Gastrocnemius medialis (tissue), 4 donors: ENCODE results near the gene PHACTR1. TPM values are rescaled to one million over a fixed set of nuclear protein-coding genes. Genes with fewer than 3 reads are reported as not detected.

Experiments
- ATAC-seq, 2 donors: fragments of 150-250 bp; one replicate each; pipeline ENCODE4 v1.9.1; 2016
- DNase-seq, 2 donors: peaks; one replicate each; pipeline ENCODE4 v3.0.0-alpha.2; 2019
- H3K27ac ChIP-seq, 4 donors: fragments of 200-600 bp; sonication (generic); 1 replicate in 1 of 4; 2 replicates in 3 of 4; pipeline ENCODE4 v1.5.1; 2016 to 2018; ENCODE audit warnings: mild to moderate bottlenecking in 2 of 4, moderate library complexity in 1 of 4
- H3K27me3 ChIP-seq, 3 donors: fragments of 200-600 bp; sonication (generic) in 2 of 3; 1 replicate in 1 of 3; 2 replicates in 2 of 3; pipeline versions ENCODE4 v1.5.1 to v1.6.0; 2016 to 2019; ENCODE audit warnings: mild to moderate bottlenecking in 1 of 3, moderate library complexity in 1 of 3
- H3K36me3 ChIP-seq, 2 donors: fragments of 200-600 bp; sonication (generic) in 1 of 2; one replicate each; pipeline ENCODE4 v1.5.1; 2017 to 2018
- H3K4me1 ChIP-seq, 2 donors: fragments of 200-600 bp; sonication (generic) in 1 of 2; one replicate each; pipeline ENCODE4 v1.5.1; 2016 to 2017; ENCODE audit warnings: mild to moderate bottlenecking in 2 of 2
- H3K4me3 ChIP-seq, 4 donors: fragments of 200-600 bp; sonication (generic) in 3 of 4; 1 replicate in 1 of 4; 2 replicates in 3 of 4; pipeline ENCODE4 v1.5.1; 2016 to 2019; ENCODE audit warnings: mild to moderate bottlenecking in 2 of 4
- H3K9me3 ChIP-seq, 3 donors: fragments of 200-600 bp; sonication (generic) in 2 of 3; 1 replicate in 1 of 3; 2 replicates in 2 of 3; pipeline ENCODE4 v1.5.1; 2016 to 2019
- POLR2A ChIP-seq, 2 donors: fragments of 450-650 bp; IDR thresholded peaks; one replicate each; pipeline ENCODE4 v1.6.1; 2017; ENCODE audit warnings: antibody characterized with exemption in 2 of 2, mild to moderate bottlenecking in 2 of 2, moderate library complexity in 2 of 2
- in situ Hi-C, 4 donors: fragments of 200-750 bp; cut with MboI; loops; one replicate each; pipeline versions ENCODE4 v1.15.0 to v1.8.0; 2017; ENCODE audit warnings: low sequenced_read_pairs in 4 of 4
- intact Hi-C: fragments of 100-400 bp; cut with DNase I; formaldehyde crosslinking; loops from one replicate; pipeline ENCODE4 v1.15.1; 2023; ENCODE audit warnings: low total_unique reads
- total RNA-seq, 4 donors: library from RNA; depleted of rRNA; stranded (reverse); fragments of >200 nt; gene quantifications; one replicate each; pipeline versions ENCODE4 v1.1.0 to v1.2.3, GENCODE V29; 2016
- TF ChIP-seq, protein P1 (sequence below), 5 experiments: fragments of 450-650 bp in 3 of 5; fragments of 200-600 bp in 2 of 5; sonication (generic) in 2 of 5; IDR thresholded peaks in 4 of 5; conservative IDR thresholded peaks in 1 of 5; 1 replicate in 4 of 5; 2 replicates in 1 of 5; pipeline ENCODE4 v1.5.1; 2016 to 2019; ENCODE audit warnings: antibody characterized with exemption in 5 of 5, mild to moderate bottlenecking in 3 of 5, moderate library complexity in 3 of 5

The PHACTR1 gene
- total RNA-seq, 4 donors from 2014 or later = 0.07 to 0.82 (median 0.21) TPM

DNA sequence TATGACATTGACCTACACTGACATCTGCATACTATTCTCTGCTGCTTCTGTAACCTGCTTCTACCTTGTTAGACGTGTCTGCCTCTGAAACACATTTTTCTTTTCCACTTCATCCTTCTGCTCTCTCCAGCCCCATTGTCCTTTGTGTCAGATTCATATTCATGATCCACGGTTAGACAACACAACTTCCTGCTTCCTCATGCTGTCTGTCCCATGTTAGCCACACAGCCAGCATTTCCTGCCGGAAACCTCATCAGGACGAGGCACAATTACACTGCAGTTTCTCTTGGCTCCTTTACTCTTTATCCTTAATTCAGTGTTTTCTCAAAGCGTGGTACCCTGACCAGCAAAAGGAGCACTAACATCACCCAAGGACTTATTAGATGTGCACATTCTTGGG, 461.5 kb downstream of the PHACTR1 start:
- no peak for ATAC-seq
- Histone ChIP-seq H3K27ac (no peak overlapping the region), H3K36me3 (no peaks in the 10 kb centered on the region), H3K9me3 (no peaks in the 10 kb centered on the region), H3K4me1 (no peaks in the 10 kb centered on the region), H3K4me3 (no peak overlapping the region), H3K27me3 (no peaks in the 10 kb centered on the region)
- in situ Hi-C loops (no loop called here), intact Hi-C loops (no loop called here)
- TF ChIP-seq POLR2A (IDR thresholded peaks at IDR 0.05) = no peak
- TF ChIP-seq, protein P1, sequence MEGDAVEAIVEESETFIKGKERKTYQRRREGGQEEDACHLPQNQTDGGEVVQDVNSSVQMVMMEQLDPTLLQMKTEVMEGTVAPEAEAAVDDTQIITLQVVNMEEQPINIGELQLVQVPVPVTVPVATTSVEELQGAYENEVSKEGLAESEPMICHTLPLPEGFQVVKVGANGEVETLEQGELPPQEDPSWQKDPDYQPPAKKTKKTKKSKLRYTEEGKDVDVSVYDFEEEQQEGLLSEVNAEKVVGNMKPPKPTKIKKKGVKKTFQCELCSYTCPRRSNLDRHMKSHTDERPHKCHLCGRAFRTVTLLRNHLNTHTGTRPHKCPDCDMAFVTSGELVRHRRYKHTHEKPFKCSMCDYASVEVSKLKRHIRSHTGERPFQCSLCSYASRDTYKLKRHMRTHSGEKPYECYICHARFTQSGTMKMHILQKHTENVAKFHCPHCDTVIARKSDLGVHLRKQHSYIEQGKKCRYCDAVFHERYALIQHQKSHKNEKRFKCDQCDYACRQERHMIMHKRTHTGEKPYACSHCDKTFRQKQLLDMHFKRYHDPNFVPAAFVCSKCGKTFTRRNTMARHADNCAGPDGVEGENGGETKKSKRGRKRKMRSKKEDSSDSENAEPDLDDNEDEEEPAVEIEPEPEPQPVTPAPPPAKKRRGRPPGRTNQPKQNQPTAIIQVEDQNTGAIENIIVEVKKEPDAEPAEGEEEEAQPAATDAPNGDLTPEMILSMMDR (IDR thresholded peaks at IDR 0.05 in 4 of 5, conservative IDR thresholded peaks at IDR 0.05 in 1 of 5) = no peak
- no peak for DNase-seq

DNA sequence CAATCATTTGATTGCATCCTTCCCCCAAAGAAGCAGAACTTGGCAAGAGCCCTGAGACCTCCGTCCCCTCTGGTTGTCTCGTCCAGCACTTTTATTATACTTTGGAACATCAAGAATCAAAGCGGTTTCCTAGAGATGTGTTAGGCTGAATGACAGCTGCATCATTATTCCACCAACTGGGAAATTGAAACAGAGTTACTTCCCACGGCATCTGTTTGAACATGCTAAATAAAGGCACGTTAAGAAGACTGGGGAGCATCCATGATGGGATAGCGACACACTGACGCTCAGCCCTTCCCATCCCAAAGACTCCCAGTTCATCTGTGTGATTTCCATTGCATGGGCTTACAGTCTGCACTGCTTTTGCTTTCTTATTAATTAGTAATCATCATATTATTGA, 464.0 kb downstream of the PHACTR1 start:
- intact Hi-C loops = no loop called here
- Histone ChIP-seq H3K4me3 (no peak overlapping the region), H3K27ac (no peak overlapping the region), H3K9me3 (no peaks in the 10 kb centered on the region), H3K36me3 (no peaks in the 10 kb centered on the region), H3K4me1 (no peaks in the 10 kb centered on the region), H3K27me3 (no peaks in the 10 kb centered on the region)
- ATAC-seq = no peak
- in situ Hi-C loops = no loop called here
- TF ChIP-seq POLR2A (IDR thresholded peaks at IDR 0.05) = no peak
- TF ChIP-seq, protein P1 (IDR thresholded peaks at IDR 0.05 in 4 of 5, conservative IDR thresholded peaks at IDR 0.05 in 1 of 5) = no peak
- DNase-seq = no peak

DNA sequence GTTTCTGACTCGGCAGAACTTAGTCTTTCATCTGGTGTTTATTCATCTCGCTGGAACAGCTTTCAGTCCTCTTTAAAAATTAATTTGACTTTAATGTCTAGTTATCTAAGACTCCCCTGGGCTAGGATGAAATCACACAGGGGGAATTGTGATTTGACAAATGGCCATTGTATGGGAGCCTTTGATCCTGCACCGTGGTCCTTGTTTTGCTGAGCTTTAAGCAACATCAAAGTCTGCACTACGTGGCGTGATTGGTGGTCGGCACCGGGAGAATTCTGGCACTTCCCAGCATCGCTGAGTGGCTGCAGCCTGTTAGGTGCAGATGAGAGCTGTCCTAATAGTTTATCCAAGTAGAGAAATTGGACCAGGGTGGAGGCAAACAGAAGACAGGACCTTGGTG, 464.8 kb downstream of the PHACTR1 start:
- no peak for DNase-seq
- in situ Hi-C loops = no loop called here
- H3K27me3 ChIP-seq = no peaks in the 10 kb centered on the region
- intact Hi-C loops = no loop called here
- H3K27ac ChIP-seq = no peak overlapping the region
- no peaks in the 10 kb centered on the region for H3K4me1 ChIP-seq
- H3K36me3 ChIP-seq = no peaks in the 10 kb centered on the region
- TF ChIP-seq, protein P1 (IDR thresholded peaks at IDR 0.05 in 4 of 5, conservative IDR thresholded peaks at IDR 0.05 in 1 of 5) = no peak
- TF ChIP-seq POLR2A (IDR thresholded peaks at IDR 0.05) = no peak
- H3K9me3 ChIP-seq = no peaks in the 10 kb centered on the region
- no peak overlapping the region for H3K4me3 ChIP-seq
- ATAC-seq = no peak

DNA sequence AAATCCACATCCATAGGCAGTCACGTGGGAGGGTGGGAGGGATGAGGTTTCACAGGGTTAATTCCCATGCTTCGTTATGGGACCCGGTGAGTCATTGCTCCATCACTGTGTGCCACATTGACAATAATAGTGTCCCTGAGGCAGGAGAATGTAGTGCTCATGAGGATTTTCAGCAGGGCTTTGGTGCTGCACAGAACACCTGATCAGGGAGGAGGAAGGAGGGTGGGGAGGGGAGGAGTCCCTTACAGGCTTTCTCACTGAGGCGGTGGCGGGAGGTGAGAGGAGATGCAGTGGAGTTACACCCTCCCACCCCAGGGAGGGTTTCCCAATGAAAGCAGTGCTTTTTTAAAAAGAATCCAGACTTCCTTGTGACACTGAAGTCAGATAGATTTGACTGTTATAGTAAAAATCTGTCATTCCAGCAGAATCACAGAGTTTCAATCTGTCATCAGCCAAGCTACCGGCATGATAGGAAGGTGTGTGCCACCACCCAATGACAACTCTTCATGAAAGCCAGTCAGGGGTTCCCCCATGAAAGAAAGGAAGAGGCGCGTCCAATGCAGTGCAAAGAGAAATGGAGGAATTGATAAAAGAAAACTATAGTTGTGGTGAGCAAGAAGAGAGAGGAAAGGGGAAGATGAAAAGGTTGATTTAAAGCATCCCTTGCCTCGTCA, 467.0 kb downstream of the PHACTR1 start:
- no peak for ATAC-seq
- Histone ChIP-seq H3K27ac (no peak overlapping the region), H3K9me3 (no peaks in the 10 kb centered on the region), H3K4me1 (no peaks in the 10 kb centered on the region), H3K27me3 (no peaks in the 10 kb centered on the region), H3K4me3 (no peak overlapping the region), H3K36me3 (no peaks in the 10 kb centered on the region)
- intact Hi-C loops (no loop called here), in situ Hi-C loops (no loop called here)
- no peak for DNase-seq
- TF ChIP-seq, protein P1 (IDR thresholded peaks at IDR 0.05 in 4 of 5, conservative IDR thresholded peaks at IDR 0.05 in 1 of 5) = no peak
- TF ChIP-seq POLR2A (IDR thresholded peaks at IDR 0.05) = no peak

DNA sequence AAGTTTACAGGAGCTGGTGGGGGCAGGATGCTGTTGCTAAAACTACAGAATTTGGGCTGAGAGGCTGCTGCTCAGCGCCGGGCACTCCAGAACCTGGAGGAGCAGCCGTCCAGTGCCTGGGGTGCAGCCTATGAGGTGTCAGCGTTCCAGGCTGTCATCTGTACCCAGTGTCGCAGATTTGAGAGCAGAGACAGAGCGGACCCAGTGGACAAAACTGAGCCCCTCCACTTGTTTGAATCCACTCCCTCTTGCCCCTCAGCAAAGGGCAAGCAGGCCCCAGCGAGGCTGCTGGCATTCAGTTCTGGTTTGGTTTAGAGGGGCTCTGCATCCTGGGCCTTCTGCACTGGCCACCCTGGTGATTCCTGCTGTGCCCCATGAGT, 467.5 kb downstream of the PHACTR1 start:
- in situ Hi-C loops (no loop called here), intact Hi-C loops (no loop called here)
- no peak overlapping the region for H3K4me3 ChIP-seq
- H3K4me1 ChIP-seq = no peaks in the 10 kb centered on the region
- no peaks in the 10 kb centered on the region for H3K9me3 ChIP-seq
- no peak overlapping the region for H3K27ac ChIP-seq
- ATAC-seq (no peak), DNase-seq (no peak)
- no peaks in the 10 kb centered on the region for H3K27me3 ChIP-seq
- TF ChIP-seq, protein P1 (IDR thresholded peaks at IDR 0.05 in 4 of 5, conservative IDR thresholded peaks at IDR 0.05 in 1 of 5) = no peak
- no peaks in the 10 kb centered on the region for H3K36me3 ChIP-seq
